Lung (tissue), 12 donors: ENCODE results near the gene PRSS1. TPM values are rescaled to one million over a fixed set of nuclear protein-coding genes. Genes with fewer than 3 reads are reported as not detected.

Source experiments
- ATAC-seq: fragments of 200-7000 bp; cut with Tn5 transposase; one replicate; pipeline ENCODE4 v1.9.1; 2020; ENCODE audit warnings: moderate number of reproducible peaks; ENCODE audit not compliant: insufficient read depth, low FRiP score
- DNase-seq, 3 donors: peaks; one replicate each; pipeline ENCODE4 v3.0.0-alpha.2; 2013 to 2017
- H3K27ac ChIP-seq, 2 donors: one replicate each; pipeline ENCODE4 v1.5.1; 2013; ENCODE audit warnings: mild to moderate bottlenecking in 2 of 2, moderate library complexity in 2 of 2, control low read depth in 1 of 2, inconsistent platforms in 1 of 2, low read depth in 1 of 2, low read length in 1 of 2
- H3K27me3 ChIP-seq, 3 donors: one replicate each; pipeline ENCODE4 v1.5.1; 2013; ENCODE audit warnings: low read length in 2 of 3; ENCODE audit not compliant: control insufficient read depth in 3 of 3, insufficient read depth in 3 of 3
- H3K36me3 ChIP-seq, 4 donors: one replicate each; pipeline ENCODE4 v1.5.1; 2013; ENCODE audit warnings: low read length in 4 of 4, mild to moderate bottlenecking in 1 of 4, moderate library complexity in 1 of 4; ENCODE audit not compliant: control insufficient read depth in 4 of 4, insufficient read depth in 4 of 4
- H3K4me1 ChIP-seq, 5 donors: one replicate each; pipeline ENCODE4 v1.5.1; 2013; ENCODE audit warnings: low read length in 5 of 5, mild to moderate bottlenecking in 2 of 5, moderate library complexity in 1 of 5; ENCODE audit not compliant: control insufficient read depth in 5 of 5, insufficient read depth in 5 of 5
- H3K4me3 ChIP-seq: one replicate; pipeline ENCODE4 v1.5.1; 2013; ENCODE audit warnings: mild to moderate bottlenecking, control low read depth, moderate library complexity
- H3K9ac ChIP-seq, 2 donors: one replicate each; pipeline ENCODE4 v1.5.1; 2013; ENCODE audit warnings: low read length in 2 of 2, control low read depth in 1 of 2; ENCODE audit not compliant: insufficient read depth in 1 of 2
- H3K9me3 ChIP-seq, 4 donors: one replicate each; pipeline ENCODE4 v1.5.1; 2013; ENCODE audit warnings: low read length in 3 of 4, mild to moderate bottlenecking in 1 of 4, moderate library complexity in 1 of 4; ENCODE audit not compliant: control insufficient read depth in 4 of 4, insufficient read depth in 3 of 4
- CTCF ChIP-seq: IDR thresholded peaks from 2 replicates; pipeline ENCODE4 v1.5.1; 2012; ENCODE audit warnings: mild to moderate bottlenecking; ENCODE audit errors: control extremely low read depth, extremely low read depth
- WGBS, 2 donors: extraction: QIAGEN DNeasy Blood & Tissue Kit; methylation state at CpG; one replicate each; pipeline ENCODE4 v1.1.7; 2013; 5-methylcytosine and 5-hydroxymethylcytosine counted together
- polyA plus RNA-seq, 2 donors: library from polyadenylated mRNA; stranded (reverse); fragments of 200-250 nt; gene quantifications; one replicate each; pipeline ENCODE4 v1.2.1, GENCODE V29; 2013
- total RNA-seq, 2 donors: library from RNA; depleted of rRNA in 1 of 2; stranded (reverse); fragments of >200 nt in 1 of 2; gene quantifications; one replicate each; pipeline ENCODE4 v1.2.1, GENCODE V29; 2014 to 2021
- donor health status: control.
- donor health status: control.
- donor health status: Bipolar disorder and iron deficiency.
- donor health status: healthy.
- donor health status: DM: yes; HTN: yes; CAD: no.

The PRSS1 gene
- total and polyA plus RNA-seq, 4 donors, result 0.41 to 16.8 (median 1.1) TPM; not detected in 1

DNA sequence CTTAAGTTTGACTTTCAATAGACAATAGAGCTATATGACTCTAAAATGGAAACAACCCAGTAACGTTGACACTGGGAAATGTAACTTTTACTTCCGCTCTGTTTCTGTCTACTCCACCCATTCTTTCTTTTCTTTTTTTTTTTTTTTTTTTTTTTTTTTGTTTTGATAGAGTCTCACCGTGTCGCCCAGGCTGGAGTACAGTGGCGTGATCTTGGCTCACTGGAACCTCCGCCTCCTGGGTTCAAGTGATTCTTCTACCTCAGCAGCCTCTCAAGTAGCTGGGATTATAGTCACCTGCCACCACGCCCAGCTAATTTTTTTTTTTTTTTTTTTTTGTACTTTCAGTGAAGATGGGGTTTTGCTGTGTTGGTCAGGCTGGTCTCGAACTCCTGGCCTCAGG, 35.4 kb downstream of the PRSS1 start:
- Histone ChIP-seq H3K4me1 (peaks cover 0 to 1% (median 0%) of the 10 kb centered on the region in 5 donors), H3K9ac (no peak overlapping the region), H3K9me3 (no peaks in the 10 kb centered on the region), H3K4me3 (no peak overlapping the region), H3K36me3 (no peaks in the 10 kb centered on the region), H3K27me3 (no peaks in the 10 kb centered on the region), H3K27ac (no peak overlapping the region)
- TF ChIP-seq CTCF, result no peak
- WGBS, 2 donors, result 73 to 81% methylated on average over 8 of the region's 8 CpGs
- no peak for ATAC-seq
- no peak for DNase-seq

DNA sequence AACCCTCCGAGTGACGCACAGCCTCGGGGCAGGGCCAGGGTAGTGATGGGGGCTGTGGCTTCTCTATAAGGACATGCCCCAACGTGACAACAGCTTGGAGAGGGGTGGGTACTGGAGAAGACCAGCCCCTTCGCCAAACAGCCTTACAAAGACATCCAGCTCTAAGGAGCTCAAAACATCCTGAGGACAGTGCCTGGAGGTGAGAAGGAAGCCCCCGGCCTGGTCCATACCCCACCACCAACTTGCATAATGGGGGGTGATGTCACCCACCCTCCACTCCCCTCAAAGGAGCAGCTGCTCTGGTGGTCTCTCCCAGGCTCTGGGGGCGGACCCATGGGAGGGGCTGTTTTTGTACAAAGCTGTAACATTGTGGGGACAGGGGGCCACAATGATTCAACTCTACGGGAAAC, 36.6 kb downstream of the PRSS1 start:
- Histone ChIP-seq H3K4me1 (peaks cover 0 to 1% (median 0%) of the 10 kb centered on the region in 5 donors), H3K36me3 (no peaks in the 10 kb centered on the region), H3K9me3 (no peaks in the 10 kb centered on the region), H3K4me3 (no peak overlapping the region), H3K27me3 (no peaks in the 10 kb centered on the region), H3K9ac (no peak overlapping the region), H3K27ac (no peak overlapping the region)
- no peak for TF ChIP-seq CTCF
- ATAC-seq, result no peak
- no peak for DNase-seq
- WGBS, 2 donors, result 83 to 88% methylated on average over 8 of the region's 8 CpGs

GRCh38 chr7:142787034-142787768, 37.9 kb downstream of the PRSS1 start:
- 80 to 90% methylated on average over 10 to 11 of the region's 11 CpGs for WGBS, 2 donors
- no peak for ATAC-seq
- H3K4me3 ChIP-seq, result no peak overlapping the region

More at GRCh38 chr7:142787034-142787768, 37.9 kb downstream of the PRSS1 start:
- DNase-seq, result no peak
- Histone ChIP-seq H3K9me3 (no peaks in the 10 kb centered on the region), H3K27me3 (peaks cover 0 to 4% (median 0%) of the 10 kb centered on the region in 3 donors), H3K27ac (no peak overlapping the region), H3K36me3 (no peaks in the 10 kb centered on the region), H3K4me1 (peaks cover 0 to 1% (median 0%) of the 10 kb centered on the region in 5 donors), H3K9ac (no peak overlapping the region)
- TF ChIP-seq CTCF, result no peak
